ENCODE results near the gene RTP1. TPM values are rescaled to one million over a fixed set of nuclear protein-coding genes. Genes with fewer than 3 reads are reported as not detected.
A peak's percentile ranks its signal among the peaks of the same experiment; 100 is the strongest.

Gene RTP1
- total and polyA plus RNA-seq, 10 donors: not detected

- no peak for TF ChIP-seq POLR2A (IDR thresholded peaks at IDR 0.05)
- no peak for TF ChIP-seq POLR2AphosphoS5 (IDR thresholded peaks at IDR 0.05)
- TF ChIP-seq, protein P1, sequence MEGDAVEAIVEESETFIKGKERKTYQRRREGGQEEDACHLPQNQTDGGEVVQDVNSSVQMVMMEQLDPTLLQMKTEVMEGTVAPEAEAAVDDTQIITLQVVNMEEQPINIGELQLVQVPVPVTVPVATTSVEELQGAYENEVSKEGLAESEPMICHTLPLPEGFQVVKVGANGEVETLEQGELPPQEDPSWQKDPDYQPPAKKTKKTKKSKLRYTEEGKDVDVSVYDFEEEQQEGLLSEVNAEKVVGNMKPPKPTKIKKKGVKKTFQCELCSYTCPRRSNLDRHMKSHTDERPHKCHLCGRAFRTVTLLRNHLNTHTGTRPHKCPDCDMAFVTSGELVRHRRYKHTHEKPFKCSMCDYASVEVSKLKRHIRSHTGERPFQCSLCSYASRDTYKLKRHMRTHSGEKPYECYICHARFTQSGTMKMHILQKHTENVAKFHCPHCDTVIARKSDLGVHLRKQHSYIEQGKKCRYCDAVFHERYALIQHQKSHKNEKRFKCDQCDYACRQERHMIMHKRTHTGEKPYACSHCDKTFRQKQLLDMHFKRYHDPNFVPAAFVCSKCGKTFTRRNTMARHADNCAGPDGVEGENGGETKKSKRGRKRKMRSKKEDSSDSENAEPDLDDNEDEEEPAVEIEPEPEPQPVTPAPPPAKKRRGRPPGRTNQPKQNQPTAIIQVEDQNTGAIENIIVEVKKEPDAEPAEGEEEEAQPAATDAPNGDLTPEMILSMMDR (IDR thresholded peaks at IDR 0.05 in 8 of 11, conservative IDR thresholded peaks at IDR 0.05 in 3 of 11): no peak
- no peaks in the 10 kb centered on the region for H3K36me3 ChIP-seq
- H3K27ac ChIP-seq: no peak overlapping the region
- WGBS, 5 donors: 62 to 82% (median 70%) methylated on average over 6 of the region's 6 CpGs
- DNase-seq: no peak
- intact Hi-C loops (cut with DNase I; ENCODE audit: low total_unique reads): no loop called here
- H3K9me3 ChIP-seq: peaks cover 0 to 16% (median 3%) of the 10 kb centered on the region in 8 donors
- peaks cover 0 to 15% (median 0%) of the 10 kb centered on the region in 7 donors for H3K27me3 ChIP-seq (replicated peaks in 1 of 7)
- H3K4me1 ChIP-seq: peaks cover 0 to 4% (median 0%) of the 10 kb centered on the region in 6 donors
- no peak overlapping the region for H3K4me3 ChIP-seq
These were observed 34.9 kb upstream of the RTP1 start for GRCh38 chr3:187162265-187162953.

GRCh38 chr3:187165144-187165543 lies 32.1 kb upstream of the RTP1 start:
- H3K9me3 ChIP-seq: peaks cover 0 to under 1% (median under 1%) of the 10 kb centered on the region in 8 donors
- intact Hi-C loops (cut with DNase I; ENCODE audit: low total_unique reads): loop anchor here (5.0 kb wide), 2 partner anchors 53 to 318 kb away; no protein-coding TSS in a partner anchor
- peaks cover 0 to 15% (median 0%) of the 10 kb centered on the region in 7 donors for H3K27me3 ChIP-seq (replicated peaks in 1 of 7)
- H3K27ac ChIP-seq: no peak overlapping the region
- H3K4me3 ChIP-seq: no peak overlapping the region
- no peak for TF ChIP-seq POLR2AphosphoS5 (IDR thresholded peaks at IDR 0.05)
- TF ChIP-seq, protein P1 (IDR thresholded peaks at IDR 0.05 in 8 of 11, conservative IDR thresholded peaks at IDR 0.05 in 3 of 11): peak; percentile 61 to 90 (median 75)
- WGBS, 5 donors: 0 to 2% (median 1%) methylated on average over 3 of the region's 3 CpGs
- H3K36me3 ChIP-seq: no peaks in the 10 kb centered on the region
- DNase-seq: no peak
- H3K4me1 ChIP-seq: peaks cover 0 to 4% (median 0%) of the 10 kb centered on the region in 6 donors

- no peak for DNase-seq
- Histone ChIP-seq H3K9me3 (no peaks in the 10 kb centered on the region), H3K4me1 (peaks cover 0 to 4% (median 0%) of the 10 kb centered on the region in 6 donors), H3K4me3 (no peak overlapping the region), H3K27me3 (replicated peaks in 1 of 7) (peaks cover 0 to 15% (median 0%) of the 10 kb centered on the region in 7 donors), H3K27ac (no peak overlapping the region), H3K36me3 (no peaks in the 10 kb centered on the region)
- WGBS, 5 donors: 83 to 92% (median 90%) methylated on average over 8 of the region's 8 CpGs
- intact Hi-C loops (cut with DNase I; ENCODE audit: low total_unique reads): loop anchor here (5.0 kb wide), 2 partner anchors 54 to 319 kb away; no protein-coding TSS in a partner anchor
- TF ChIP-seq POLR2A (IDR thresholded peaks at IDR 0.05) (no peak), POLR2AphosphoS5 (IDR thresholded peaks at IDR 0.05) (no peak)
- TF ChIP-seq, protein P1 (IDR thresholded peaks at IDR 0.05 in 8 of 11, conservative IDR thresholded peaks at IDR 0.05 in 3 of 11): no peak
These were observed 30.5 kb upstream of the RTP1 start for GRCh38 chr3:187166750-187167149.

DNA sequence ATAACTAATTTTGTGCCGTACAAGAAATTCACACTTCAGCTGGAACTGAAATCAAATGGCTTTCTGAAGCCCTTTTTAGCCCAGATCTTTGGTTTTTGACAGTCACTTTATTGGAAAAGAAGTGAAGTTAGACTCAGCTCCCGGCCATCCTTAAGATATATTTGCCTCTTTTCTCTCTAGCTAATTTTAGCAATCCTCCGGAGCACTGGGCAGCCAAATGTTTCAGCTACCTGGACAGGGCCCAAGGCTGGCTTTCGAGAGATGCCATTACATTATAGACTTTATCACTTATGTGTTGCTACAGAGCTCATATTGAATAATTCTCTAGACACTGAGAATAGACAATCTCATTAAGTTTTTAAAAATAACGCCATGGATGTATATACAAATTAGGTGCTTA lies 29.5 kb upstream of the RTP1 start:
- H3K36me3 ChIP-seq: no peaks in the 10 kb centered on the region
- no peaks in the 10 kb centered on the region for H3K9me3 ChIP-seq
- peaks cover 0 to 4% (median 0%) of the 10 kb centered on the region in 6 donors for H3K4me1 ChIP-seq
- no peak overlapping the region for H3K4me3 ChIP-seq
- TF ChIP-seq POLR2AphosphoS5 (IDR thresholded peaks at IDR 0.05) (no peak), POLR2A (IDR thresholded peaks at IDR 0.05) (no peak)
- TF ChIP-seq, protein P1 (IDR thresholded peaks at IDR 0.05 in 8 of 11, conservative IDR thresholded peaks at IDR 0.05 in 3 of 11): no peak
- WGBS, 5 donors: 78 to 89% (median 86%) methylated on average over 5 of the region's 5 CpGs
- H3K27me3 ChIP-seq (replicated peaks in 1 of 7): peaks cover 0 to 10% (median 0%) of the 10 kb centered on the region in 7 donors
- DNase-seq: no peak
- intact Hi-C loops (cut with DNase I; ENCODE audit: low total_unique reads): loop anchor here (5.0 kb wide), 2 partner anchors 55 to 320 kb away; no protein-coding TSS in a partner anchor
- no peak overlapping the region for H3K27ac ChIP-seq

Data from spleen (tissue), 11 donors.